GM12878 (cell line): ENCODE results near the gene UBXN7. TPM values are rescaled to one million over a fixed set of nuclear protein-coding genes. Genes with fewer than 3 reads are reported as not detected.

Source experiments
- ATAC-seq: fragments of 200-7000 bp; cut with Tn5 transposase; 3 replicates; pipeline ENCODE4 v1.9.1; 2020; ENCODE audit warnings: mild to moderate bottlenecking, moderate library complexity
- BruUV-seq: library from RNA; stranded (reverse); fragments of 400-500 nt; replicated peaks from 2 replicates; lab custom pipeline; 2021; lab: Mats Ljungman, UMichigan
- CTCF ChIA-PET: fragments of 300-600 bp; sonication (Branson Sonifier 250); formaldehyde crosslinking; extraction: SDS; loops from one replicate; lab custom pipeline; 2021; ENCODE audit warnings: inconsistent platforms; lab: Yijun Ruan, JAX
- POLR2A ChIA-PET: fragments of 350-600 bp; formaldehyde crosslinking; extraction: SDS; loops from one replicate; lab custom pipeline; 2021; ENCODE audit warnings: inconsistent platforms; lab: Charles Lee
- RAD21 ChIA-PET: fragments of 300-600 bp; sonication (Branson Sonifier 250); formaldehyde crosslinking; loops from one replicate; lab custom pipeline; 2023; ENCODE audit warnings: antibody characterized with exemption; ENCODE audit not compliant: unreplicated experiment; lab: Charles Lee
- SMC1A ChIA-PET: fragments of 300-600 bp; sonication (Branson Sonifier 250); formaldehyde crosslinking; loops from one replicate; lab custom pipeline; 2023; ENCODE audit not compliant: unreplicated experiment, uncharacterized antibody; lab: Charles Lee
- DNase-seq: peaks from one replicate; pipeline ENCODE4 v3.0.0-alpha.2; 2011; ENCODE audit warnings: low read depth, low spot score
- FAIRE-seq: peaks from 3 replicates; lab custom pipeline; 2011; peaks lifted over from hg19 to GRCh38; lab: Jason Lieb, UNC
- H2AFZ ChIP-seq: 2 replicates; pipeline ENCODE4 v1.6.0; 2011; ENCODE audit warnings: low read depth, low read length, control low read depth; ENCODE audit not compliant: control insufficient read depth
- H3K27ac ChIP-seq: 2 replicates; pipeline ENCODE4 v1.5.1; 2011; ENCODE audit warnings: control low read depth; ENCODE audit not compliant: control insufficient read depth, insufficient read depth
- H3K27me3 ChIP-seq, 2 experiments: replicated peaks in 1 of 2; 2 replicates each; pipeline versions ENCODE4 v1.6.0 to v1.6.1; 2011; ENCODE audit warnings: low read length in 1 of 2; ENCODE audit not compliant: control insufficient read depth in 2 of 2, insufficient read depth in 2 of 2
- H3K36me3 ChIP-seq, 2 experiments: 2 replicates each; pipeline ENCODE4 v1.5.1; 2011; ENCODE audit warnings: low read length in 1 of 2; ENCODE audit not compliant: control insufficient read depth in 2 of 2, insufficient read depth in 2 of 2
- H3K4me1 ChIP-seq: 2 replicates; pipeline ENCODE4 v1.6.1; 2011; ENCODE audit warnings: mild to moderate bottlenecking, low read length, moderate library complexity, mixed read lengths; ENCODE audit not compliant: control insufficient read depth, insufficient read depth
- H3K4me2 ChIP-seq: 2 replicates; pipeline ENCODE4 v1.6.0; 2011; ENCODE audit warnings: control low read depth; ENCODE audit not compliant: control insufficient read depth, insufficient read depth
- H3K4me3 ChIP-seq: fragments of 200-600 bp; sonication (generic); 2 replicates; pipeline ENCODE4 v1.5.1; 2016
- H3K79me2 ChIP-seq: 2 replicates; pipeline ENCODE4 v1.6.0; 2011; ENCODE audit warnings: low read length; ENCODE audit not compliant: control insufficient read depth, insufficient read depth
- H3K9ac ChIP-seq: 2 replicates; pipeline ENCODE4 v1.8.0; 2011; ENCODE audit warnings: low read length, control low read depth, mixed read lengths; ENCODE audit not compliant: control insufficient read depth, insufficient read depth
- H3K9me3 ChIP-seq: replicated peaks from 3 replicates; pipeline ENCODE4 v1.5.1; 2011; ENCODE audit warnings: mild to moderate bottlenecking, low read length; ENCODE audit not compliant: control insufficient read depth, insufficient read depth
- H4K20me1 ChIP-seq: 2 replicates; pipeline ENCODE4 v1.6.0; 2011; ENCODE audit not compliant: control insufficient read depth, insufficient read depth
- IKZF1 ChIP-seq: fragments of 450-650 bp; conservative IDR thresholded peaks from 2 replicates; pipeline ENCODE4 v1.6.1; 2017; ENCODE audit warnings: antibody characterized with exemption, mild to moderate bottlenecking
- IRF4 ChIP-seq: IDR thresholded peaks from 2 replicates; pipeline ENCODE4 v1.6.1; 2011; ENCODE audit warnings: low read depth, low read length
- MTA3 ChIP-seq: IDR thresholded peaks from 2 replicates; pipeline ENCODE4 v1.6.1; 2012; ENCODE audit warnings: low read length, inconsistent platforms, borderline replicate concordance
- NFIC ChIP-seq: IDR thresholded peaks from 2 replicates; pipeline ENCODE4 v1.6.1; 2012; ENCODE audit warnings: low read depth, mild to moderate bottlenecking, inconsistent platforms, low read length, moderate library complexity
- NR2F1 ChIP-seq: fragments of 450-650 bp; conservative IDR thresholded peaks from 2 replicates; pipeline ENCODE4 v1.6.1; 2017; ENCODE audit warnings: mild to moderate bottlenecking
- PAX8 ChIP-seq: fragments of 450-650 bp; IDR thresholded peaks from 2 replicates; pipeline ENCODE4 v1.6.1; 2017; ENCODE audit warnings: mild to moderate bottlenecking, moderate library complexity
- PML ChIP-seq: IDR thresholded peaks from 2 replicates; pipeline ENCODE4 v1.6.1; 2012; ENCODE audit warnings: low read length, inconsistent platforms
- SMC3 ChIP-seq: IDR thresholded peaks from 2 replicates; pipeline ENCODE4 v1.6.1; 2011; ENCODE audit warnings: low read length, improper control_type of control experiment, borderline replicate concordance
- WGBS: methylation state at CpG from one replicate; pipeline ENCODE4 v1.1.6; 2016; ENCODE audit warnings: low lambda C conversion rate; ENCODE audit not compliant: insufficient replicate concordance, insufficient coverage; ENCODE audit errors: missing lambda C conversion rate; 5-methylcytosine and 5-hydroxymethylcytosine counted together
- in situ Hi-C: fragments of 300-500 bp; cut with MboI; formaldehyde crosslinking; loops from 9 replicates; pipeline ENCODE4 v1.14.3; 2018; ENCODE audit warnings: mixed read lengths
- intact Hi-C: fragments of 100-400 bp; cut with micrococcal nuclease; formaldehyde crosslinking; loops from one replicate; pipeline ENCODE4 v1.14.2; 2022; ENCODE audit not compliant: unreplicated experiment
- polyA plus RNA-seq, 11 experiments: library from polyadenylated mRNA; depleted of rRNA in 4 of 11; unstranded in 6 of 11; stranded (reverse) in 5 of 11; fragments of >200 nt; fragmentation: Nextera tagmentation in 4 of 11; fragmentation: Illumina TruSeq in 1 of 11; extraction: Ambion mirVana in 4 of 11; extraction: Trizol in 1 of 11; gene quantifications; 1 replicate in 1 of 11; 2 replicates in 10 of 11; pipeline versions ENCODE4 v1.2.1 to v1.2.3, GENCODE V29; 2011 to 2016; ENCODE audit warnings: inconsistent platforms in 2 of 11, missing spikeins in 2 of 11, low read depth in 1 of 11
- total RNA-seq, 4 experiments: library from RNA; depleted of rRNA in 3 of 4; stranded (reverse); fragments of >200 nt in 3 of 4; fragmentation: Illumina TruSeq in 1 of 4; extraction: Trizol in 1 of 4; gene quantifications; 2 replicates each; pipeline versions ENCODE4 v1.2.1 to v1.2.3, GENCODE V29; 2013 to 2021
- TF ChIP-seq, protein P1 (sequence below): fragments of 450-650 bp; IDR thresholded peaks from 2 replicates; pipeline ENCODE4 v1.6.1; 2017; ENCODE audit warnings: mild to moderate bottlenecking, moderate library complexity
- TF ChIP-seq, protein P2 (sequence below): fragments of 450-650 bp; conservative IDR thresholded peaks from 2 replicates; pipeline ENCODE4 v1.6.1; 2017; ENCODE audit warnings: mild to moderate bottlenecking, moderate library complexity
- TF ChIP-seq, protein P3 (sequence below): fragments of 450-650 bp; formaldehyde crosslinking; IDR thresholded peaks from 2 replicates; pipeline ENCODE4 v1.5.0; 2022; ENCODE audit warnings: mild to moderate bottlenecking, missing genetic modification characterization
- TF ChIP-seq, protein P4 (sequence below): IDR thresholded peaks from 2 replicates; pipeline ENCODE4 v1.6.1; 2011; ENCODE audit warnings: borderline replicate concordance, low read depth, mild to moderate bottlenecking, moderate library complexity, mixed read lengths, low read length; ENCODE audit not compliant: insufficient read depth; ENCODE audit errors: extremely low read length
- TF ChIP-seq, protein P5 (sequence below): IDR thresholded peaks from 2 replicates; pipeline ENCODE4 v1.6.1; 2011; ENCODE audit warnings: mild to moderate bottlenecking, low read depth, low read length, moderate library complexity; ENCODE audit not compliant: insufficient replicate concordance

UBXN7 gene
- total and polyA plus RNA-seq, 10 of the 15 experiments (the other 5 are each of a cell fraction or from before 2014, with no cell fraction given), result 4.8 to 78.4 (median 24.9) TPM

DNA sequence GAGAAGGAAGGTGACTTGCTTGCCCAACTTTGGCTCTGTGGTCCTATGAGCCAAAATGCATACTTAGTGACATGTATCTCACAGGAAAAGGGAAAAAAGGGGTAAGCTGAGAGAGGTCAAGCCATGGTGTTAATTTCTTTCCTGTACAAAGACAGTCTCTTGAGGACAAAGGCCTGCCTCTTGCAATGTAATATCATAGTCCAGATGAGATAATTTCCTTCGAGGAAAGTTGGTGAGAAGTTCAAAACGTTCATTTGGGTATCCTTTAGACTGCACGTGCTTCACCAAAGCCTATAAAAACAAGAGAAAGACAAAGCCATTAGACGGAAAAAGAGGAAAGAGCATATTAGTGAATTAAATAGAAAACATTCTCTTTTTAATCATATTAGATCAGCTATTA is 75.7 kb downstream of the UBXN7 start:
- Histone ChIP-seq H2AFZ (no peak overlapping the region), H3K9me3 (no peaks in the 10 kb centered on the region), H3K27ac (no peak overlapping the region), H3K4me2 (no peak overlapping the region), H3K4me3 (no peak overlapping the region), H3K36me3 (peaks cover 5 to 26% of the 10 kb centered on the region in 2 experiments), H4K20me1 (no peaks in the 10 kb centered on the region), H3K9ac (no peak overlapping the region), H3K27me3 (no peaks in the 10 kb centered on the region), H3K79me2 (no peaks in the 10 kb centered on the region), H3K4me1 (no peaks in the 10 kb centered on the region)
- SMC1A ChIA-PET, result interaction anchor here (1.2 kb wide), 1 partner anchor 167 kb away, joined by 3 read pairs; no protein-coding TSS in a partner anchor
- in situ Hi-C loops (no loop called here), intact Hi-C loops (no loop called here)
- DNase-seq (no peak), FAIRE-seq (no peak), ATAC-seq (no peak)
- RAD21 ChIA-PET, result no interaction called here
- CTCF ChIA-PET, result interaction anchor here (1.0 kb wide), 1 partner anchor 51 kb away, joined by 3 read pairs; no protein-coding TSS in a partner anchor
- BruUV-seq, result no TSS peak
- POLR2A ChIA-PET, result no interaction called here
- 98% methylated on average over 4 of the region's 4 CpGs for WGBS
- TF ChIP-seq PML, result no peak
- no peak for TF ChIP-seq NFIC
- TF ChIP-seq, protein P1, sequence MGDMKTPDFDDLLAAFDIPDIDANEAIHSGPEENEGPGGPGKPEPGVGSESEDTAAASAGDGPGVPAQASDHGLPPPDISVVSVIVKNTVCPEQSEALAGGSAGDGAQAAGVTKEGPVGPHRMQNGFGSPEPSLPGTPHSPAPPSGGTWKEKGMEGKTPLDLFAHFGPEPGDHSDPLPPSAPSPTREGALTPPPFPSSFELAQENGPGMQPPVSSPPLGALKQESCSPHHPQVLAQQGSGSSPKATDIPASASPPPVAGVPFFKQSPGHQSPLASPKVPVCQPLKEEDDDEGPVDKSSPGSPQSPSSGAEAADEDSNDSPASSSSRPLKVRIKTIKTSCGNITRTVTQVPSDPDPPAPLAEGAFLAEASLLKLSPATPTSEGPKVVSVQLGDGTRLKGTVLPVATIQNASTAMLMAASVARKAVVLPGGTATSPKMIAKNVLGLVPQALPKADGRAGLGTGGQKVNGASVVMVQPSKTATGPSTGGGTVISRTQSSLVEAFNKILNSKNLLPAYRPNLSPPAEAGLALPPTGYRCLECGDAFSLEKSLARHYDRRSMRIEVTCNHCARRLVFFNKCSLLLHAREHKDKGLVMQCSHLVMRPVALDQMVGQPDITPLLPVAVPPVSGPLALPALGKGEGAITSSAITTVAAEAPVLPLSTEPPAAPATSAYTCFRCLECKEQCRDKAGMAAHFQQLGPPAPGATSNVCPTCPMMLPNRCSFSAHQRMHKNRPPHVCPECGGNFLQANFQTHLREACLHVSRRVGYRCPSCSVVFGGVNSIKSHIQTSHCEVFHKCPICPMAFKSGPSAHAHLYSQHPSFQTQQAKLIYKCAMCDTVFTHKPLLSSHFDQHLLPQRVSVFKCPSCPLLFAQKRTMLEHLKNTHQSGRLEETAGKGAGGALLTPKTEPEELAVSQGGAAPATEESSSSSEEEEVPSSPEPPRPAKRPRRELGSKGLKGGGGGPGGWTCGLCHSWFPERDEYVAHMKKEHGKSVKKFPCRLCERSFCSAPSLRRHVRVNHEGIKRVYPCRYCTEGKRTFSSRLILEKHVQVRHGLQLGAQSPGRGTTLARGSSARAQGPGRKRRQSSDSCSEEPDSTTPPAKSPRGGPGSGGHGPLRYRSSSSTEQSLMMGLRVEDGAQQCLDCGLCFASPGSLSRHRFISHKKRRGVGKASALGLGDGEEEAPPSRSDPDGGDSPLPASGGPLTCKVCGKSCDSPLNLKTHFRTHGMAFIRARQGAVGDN, result no peak
- TF ChIP-seq IRF4, result no peak
- TF ChIP-seq, protein P2, sequence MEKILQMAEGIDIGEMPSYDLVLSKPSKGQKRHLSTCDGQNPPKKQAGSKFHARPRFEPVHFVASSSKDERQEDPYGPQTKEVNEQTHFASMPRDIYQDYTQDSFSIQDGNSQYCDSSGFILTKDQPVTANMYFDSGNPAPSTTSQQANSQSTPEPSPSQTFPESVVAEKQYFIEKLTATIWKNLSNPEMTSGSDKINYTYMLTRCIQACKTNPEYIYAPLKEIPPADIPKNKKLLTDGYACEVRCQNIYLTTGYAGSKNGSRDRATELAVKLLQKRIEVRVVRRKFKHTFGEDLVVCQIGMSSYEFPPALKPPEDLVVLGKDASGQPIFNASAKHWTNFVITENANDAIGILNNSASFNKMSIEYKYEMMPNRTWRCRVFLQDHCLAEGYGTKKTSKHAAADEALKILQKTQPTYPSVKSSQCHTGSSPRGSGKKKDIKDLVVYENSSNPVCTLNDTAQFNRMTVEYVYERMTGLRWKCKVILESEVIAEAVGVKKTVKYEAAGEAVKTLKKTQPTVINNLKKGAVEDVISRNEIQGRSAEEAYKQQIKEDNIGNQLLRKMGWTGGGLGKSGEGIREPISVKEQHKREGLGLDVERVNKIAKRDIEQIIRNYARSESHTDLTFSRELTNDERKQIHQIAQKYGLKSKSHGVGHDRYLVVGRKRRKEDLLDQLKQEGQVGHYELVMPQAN, result no peak
- no peak for TF ChIP-seq NR2F1
- TF ChIP-seq PAX8, result no peak
- TF ChIP-seq, protein P3, sequence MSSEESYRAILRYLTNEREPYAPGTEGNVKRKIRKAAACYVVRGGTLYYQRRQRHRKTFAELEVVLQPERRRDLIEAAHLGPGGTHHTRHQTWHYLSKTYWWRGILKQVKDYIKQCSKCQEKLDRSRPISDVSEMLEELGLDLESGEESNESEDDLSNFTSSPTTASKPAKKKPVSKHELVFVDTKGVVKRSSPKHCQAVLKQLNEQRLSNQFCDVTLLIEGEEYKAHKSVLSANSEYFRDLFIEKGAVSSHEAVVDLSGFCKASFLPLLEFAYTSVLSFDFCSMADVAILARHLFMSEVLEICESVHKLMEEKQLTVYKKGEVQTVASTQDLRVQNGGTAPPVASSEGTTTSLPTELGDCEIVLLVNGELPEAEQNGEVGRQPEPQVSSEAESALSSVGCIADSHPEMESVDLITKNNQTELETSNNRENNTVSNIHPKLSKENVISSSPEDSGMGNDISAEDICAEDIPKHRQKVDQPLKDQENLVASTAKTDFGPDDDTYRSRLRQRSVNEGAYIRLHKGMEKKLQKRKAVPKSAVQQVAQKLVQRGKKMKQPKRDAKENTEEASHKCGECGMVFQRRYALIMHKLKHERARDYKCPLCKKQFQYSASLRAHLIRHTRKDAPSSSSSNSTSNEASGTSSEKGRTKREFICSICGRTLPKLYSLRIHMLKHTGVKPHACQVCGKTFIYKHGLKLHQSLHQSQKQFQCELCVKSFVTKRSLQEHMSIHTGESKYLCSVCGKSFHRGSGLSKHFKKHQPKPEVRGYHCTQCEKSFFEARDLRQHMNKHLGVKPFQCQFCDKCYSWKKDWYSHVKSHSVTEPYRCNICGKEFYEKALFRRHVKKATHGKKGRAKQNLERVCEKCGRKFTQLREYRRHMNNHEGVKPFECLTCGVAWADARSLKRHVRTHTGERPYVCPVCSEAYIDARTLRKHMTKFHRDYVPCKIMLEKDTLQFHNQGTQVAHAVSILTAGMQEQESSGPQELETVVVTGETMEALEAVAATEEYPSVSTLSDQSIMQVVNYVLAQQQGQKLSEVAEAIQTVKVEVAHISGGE, result no peak
- TF ChIP-seq SMC3, result no peak
- TF ChIP-seq MTA3, result no peak
- TF ChIP-seq, protein P4, sequence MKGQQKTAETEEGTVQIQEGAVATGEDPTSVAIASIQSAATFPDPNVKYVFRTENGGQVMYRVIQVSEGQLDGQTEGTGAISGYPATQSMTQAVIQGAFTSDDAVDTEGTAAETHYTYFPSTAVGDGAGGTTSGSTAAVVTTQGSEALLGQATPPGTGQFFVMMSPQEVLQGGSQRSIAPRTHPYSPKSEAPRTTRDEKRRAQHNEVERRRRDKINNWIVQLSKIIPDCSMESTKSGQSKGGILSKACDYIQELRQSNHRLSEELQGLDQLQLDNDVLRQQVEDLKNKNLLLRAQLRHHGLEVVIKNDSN, result no peak
- TF ChIP-seq IKZF1, result no peak
- TF ChIP-seq, protein P5, sequence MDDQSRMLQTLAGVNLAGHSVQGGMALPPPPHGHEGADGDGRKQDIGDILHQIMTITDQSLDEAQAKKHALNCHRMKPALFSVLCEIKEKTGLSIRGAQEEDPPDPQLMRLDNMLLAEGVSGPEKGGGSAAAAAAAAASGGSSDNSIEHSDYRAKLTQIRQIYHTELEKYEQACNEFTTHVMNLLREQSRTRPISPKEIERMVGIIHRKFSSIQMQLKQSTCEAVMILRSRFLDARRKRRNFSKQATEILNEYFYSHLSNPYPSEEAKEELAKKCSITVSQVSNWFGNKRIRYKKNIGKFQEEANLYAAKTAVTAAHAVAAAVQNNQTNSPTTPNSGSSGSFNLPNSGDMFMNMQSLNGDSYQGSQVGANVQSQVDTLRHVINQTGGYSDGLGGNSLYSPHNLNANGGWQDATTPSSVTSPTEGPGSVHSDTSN, result no peak
